T-cell (primary cell): ENCODE results near the gene CRYM. TPM values are rescaled to one million over a fixed set of nuclear protein-coding genes. Genes with fewer than 3 reads are reported as not detected.

Source experiments
- ATAC-seq, 4 experiments: fragments of 200-7000 bp in 3 of 4; fragments of 150-1000 bp in 1 of 4; cut with Tn5 transposase; replicated peaks in 1 of 4; 1 replicate in 3 of 4; 2 replicates in 1 of 4; pipeline ENCODE4 v1.10.0; 2021; ENCODE audit warnings: moderate library complexity in 3 of 4, mild to moderate bottlenecking in 2 of 4, moderate number of reproducible peaks in 1 of 4
- CTCF ChIA-PET, 2 donors: fragments of 300-600 bp; sonication (Branson Sonifier 250); formaldehyde crosslinking; loops; one replicate each; lab custom pipeline; 2022; ENCODE audit warnings: antibody characterized with exemption in 2 of 2; lab: Charles Lee
- POLR2A ChIA-PET, 2 donors: fragments of 300-600 bp; sonication (Branson Sonifier 250); formaldehyde crosslinking; loops; one replicate each; lab custom pipeline; 2022; ENCODE audit warnings: antibody characterized with exemption in 2 of 2; lab: Charles Lee
- DNase-seq, 35 experiments: peaks; one replicate each; pipeline versions ENCODE4 v3.0.0 to v3.0.0-alpha.2; 2013 to 2023
- H3K27ac ChIP-seq: one replicate; pipeline ENCODE4 v1.5.1; 2013; ENCODE audit warnings: low read length
- H3K27me3 ChIP-seq, 2 experiments: replicated peaks in 1 of 2; 1 replicate in 1 of 2; 2 replicates in 1 of 2; pipeline versions ENCODE4 v1.6.1 to v1.7.0; 2013; ENCODE audit warnings: low read length in 1 of 2, mixed read lengths in 1 of 2; ENCODE audit not compliant: control insufficient read depth in 2 of 2, insufficient read depth in 2 of 2; ENCODE audit errors: extremely low read depth in 1 of 2
- H3K36me3 ChIP-seq, 2 donors: 1 replicate in 1 of 2; 2 replicates in 1 of 2; pipeline versions ENCODE4 v1.6.1 to v1.7.0; 2013; ENCODE audit warnings: low read length in 1 of 2; ENCODE audit not compliant: control insufficient read depth in 2 of 2, insufficient read depth in 1 of 2; ENCODE audit errors: extremely low read depth in 1 of 2
- H3K4me1 ChIP-seq, 2 experiments: 1 replicate in 1 of 2; 2 replicates in 1 of 2; pipeline versions ENCODE4 v1.6.1 to v1.7.0; 2013; ENCODE audit warnings: low read length in 2 of 2, mixed read lengths in 1 of 2; ENCODE audit not compliant: insufficient read depth in 2 of 2, control insufficient read depth in 1 of 2; ENCODE audit errors: extremely low read depth in 1 of 2
- H3K4me3 ChIP-seq, 2 donors: 1 replicate in 1 of 2; 2 replicates in 1 of 2; pipeline versions ENCODE4 v1.5.1 to v1.7.0; 2013; ENCODE audit warnings: mild to moderate bottlenecking in 2 of 2, low read length in 1 of 2, moderate library complexity in 1 of 2; ENCODE audit not compliant: control insufficient read depth in 1 of 2; ENCODE audit errors: extremely low read depth in 1 of 2
- H3K9me3 ChIP-seq: 2 replicates; pipeline ENCODE4 v1.7.0; 2013
- H3K27ac Mint-ChIP-seq, 2 donors: one replicate each; pipeline ENCODE4 v1.8.0; 2020 to 2021; ENCODE audit warnings: mild to moderate bottlenecking in 2 of 2, mixed read lengths in 2 of 2
- H3K27me3 Mint-ChIP-seq, 2 donors: one replicate each; pipeline ENCODE4 v1.8.0; 2021 to 2022; ENCODE audit warnings: mixed read lengths in 2 of 2
- H3K36me3 Mint-ChIP-seq: one replicate; pipeline ENCODE4 v1.8.0; 2021; ENCODE audit warnings: mixed read lengths
- H3K4me1 Mint-ChIP-seq, 3 donors: one replicate each; pipeline ENCODE4 v1.8.0; 2020 to 2022; ENCODE audit warnings: mixed read lengths in 3 of 3, mild to moderate bottlenecking in 1 of 3
- H3K4me3 Mint-ChIP-seq, 3 donors: one replicate each; pipeline ENCODE4 v1.8.0; 2020 to 2022; ENCODE audit warnings: mild to moderate bottlenecking in 3 of 3, mixed read lengths in 3 of 3, moderate library complexity in 3 of 3
- H3K9me3 Mint-ChIP-seq, 3 donors: one replicate each; pipeline ENCODE4 v1.8.0; 2020 to 2022; ENCODE audit warnings: mixed read lengths in 3 of 3
- WGBS: methylation state at CpG from one replicate; pipeline ENCODE4 v1.1.5; 2013; ENCODE audit warnings: missing lambda C conversion rate; ENCODE audit not compliant: insufficient coverage; 5-methylcytosine and 5-hydroxymethylcytosine counted together
- total RNA-seq, 35 experiments: library from RNA in 6 of 35; stranded (reverse) in 6 of 35; fragments of 120-200 nt in 1 of 35; gene quantifications; one replicate each; pipeline versions ENCODE4 v1.2.1 to v1.2.4 and lab custom pipeline; 2013 to 2026

Gene CRYM
- total RNA-seq, 5 donors from 2014 or later (not counting 1 experiment from before 2014, with no cell fraction given): 0.19 to 0.23 TPM; not detected in 3

- Histone ChIP-seq H3K4me1 (no peaks in the 10 kb centered on the region), H3K27me3 (peaks cover 8 to 29% of the 10 kb centered on the region in 2 experiments), H3K4me3 (no peak overlapping the region), H3K36me3 (no peaks in the 10 kb centered on the region), H3K27ac (no peak overlapping the region), H3K9me3 (no peaks in the 10 kb centered on the region)
- ATAC-seq (no peak), DNase-seq (peak in 1 of 35 experiments; percentile 5)
- Mint-ChIP-seq H3K27me3 (peaks cover 51 to 56% of the 10 kb centered on the region in 2 donors), H3K4me3 (peak overlapping the region in 2 of 3 donors; percentile 1 to 14), H3K36me3 (no peaks in the 10 kb centered on the region), H3K9me3 (peaks cover 0 to under 1% (median 0%) of the 10 kb centered on the region in 3 donors), H3K27ac (no peak overlapping the region), H3K4me1 (peaks cover under 1 to 7% (median 2%) of the 10 kb centered on the region in 3 donors)
- WGBS: 5% methylated on average over 26 of the region's 67 CpGs
- CTCF ChIA-PET: no interaction called here
- POLR2A ChIA-PET: no interaction called here
Measured at GRCh38 chr16:21283521-21284289, 5.6 kb upstream of the CRYM start.

DNA sequence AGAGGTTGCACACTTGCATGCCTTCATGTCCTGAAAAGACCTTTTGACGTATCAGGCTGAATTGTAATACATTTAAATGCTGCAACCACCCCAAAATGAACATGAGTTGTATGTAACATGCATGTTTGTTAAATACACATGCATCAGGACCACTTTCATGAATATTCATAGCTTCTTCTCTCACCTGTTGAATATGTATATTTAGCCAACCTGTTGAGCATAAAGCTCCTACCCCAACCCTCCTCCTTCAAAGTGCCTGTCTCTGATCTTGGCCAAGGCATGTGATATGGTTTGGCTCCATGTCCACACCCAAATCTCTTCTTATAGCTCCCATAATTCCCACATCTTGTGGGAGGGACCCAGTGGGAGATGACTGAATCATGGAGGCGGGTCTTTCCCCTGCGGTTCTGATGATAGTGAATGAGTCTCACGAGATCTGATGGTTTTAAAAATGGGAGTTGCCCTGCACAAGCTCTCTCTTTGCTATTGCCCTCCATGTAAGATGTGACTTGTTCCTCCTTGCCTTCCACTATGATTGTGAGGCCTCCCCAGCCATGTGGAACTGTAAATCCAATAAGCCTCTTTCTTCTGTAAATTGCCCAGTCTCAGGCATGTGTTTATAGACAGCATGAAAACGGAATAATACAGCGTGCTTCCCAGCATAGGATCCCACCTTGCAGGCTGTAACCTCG, 3.8 kb upstream of the CRYM start:
- Histone ChIP-seq H3K27ac (no peak overlapping the region), H3K4me1 (peaks cover 0 to 8% of the 10 kb centered on the region in 2 experiments), H3K4me3 (no peak overlapping the region), H3K36me3 (no peaks in the 10 kb centered on the region), H3K27me3 (peaks cover 8 to 40% of the 10 kb centered on the region in 2 experiments), H3K9me3 (no peaks in the 10 kb centered on the region)
- H3K9me3 Mint-ChIP-seq: no peaks in the 10 kb centered on the region
- WGBS: no CpG with 5 or more reads among the region's 7 CpGs
- ATAC-seq: no peak
- H3K36me3 Mint-ChIP-seq: no peaks in the 10 kb centered on the region
- POLR2A ChIA-PET: no interaction called here
- peaks cover 8 to 15% (median 9%) of the 10 kb centered on the region in 3 donors for H3K4me1 Mint-ChIP-seq
- no peak for DNase-seq
- no peak overlapping the region for H3K27ac Mint-ChIP-seq
- peaks cover 56 to 61% of the 10 kb centered on the region in 2 donors for H3K27me3 Mint-ChIP-seq
- no peak overlapping the region for H3K4me3 Mint-ChIP-seq
- CTCF ChIA-PET: no interaction called here

GRCh38 chr16:21279501-21279900, 1.4 kb upstream of the CRYM start:
- H3K27ac ChIP-seq: no peak overlapping the region
- H3K36me3 ChIP-seq: no peaks in the 10 kb centered on the region
- POLR2A ChIA-PET: no interaction called here
- H3K36me3 Mint-ChIP-seq: no peaks in the 10 kb centered on the region
- no peak overlapping the region for H3K4me3 Mint-ChIP-seq
- H3K4me1 ChIP-seq: peaks cover 0 to 8% of the 10 kb centered on the region in 2 experiments
- no peak overlapping the region for H3K4me3 ChIP-seq
- ATAC-seq (no peak), DNase-seq (no peak)
- CTCF ChIA-PET: no interaction called here
- peaks cover 65 to 71% of the 10 kb centered on the region in 2 donors for H3K27me3 Mint-ChIP-seq
- WGBS: 61% methylated on average over 2 of the region's 2 CpGs
- H3K27me3 ChIP-seq: peaks cover 3 to 37% of the 10 kb centered on the region in 2 experiments
- no peaks in the 10 kb centered on the region for H3K9me3 Mint-ChIP-seq
- no peak overlapping the region for H3K27ac Mint-ChIP-seq
- H3K9me3 ChIP-seq: no peaks in the 10 kb centered on the region
- peaks cover 8 to 14% (median 9%) of the 10 kb centered on the region in 3 donors for H3K4me1 Mint-ChIP-seq

DNA sequence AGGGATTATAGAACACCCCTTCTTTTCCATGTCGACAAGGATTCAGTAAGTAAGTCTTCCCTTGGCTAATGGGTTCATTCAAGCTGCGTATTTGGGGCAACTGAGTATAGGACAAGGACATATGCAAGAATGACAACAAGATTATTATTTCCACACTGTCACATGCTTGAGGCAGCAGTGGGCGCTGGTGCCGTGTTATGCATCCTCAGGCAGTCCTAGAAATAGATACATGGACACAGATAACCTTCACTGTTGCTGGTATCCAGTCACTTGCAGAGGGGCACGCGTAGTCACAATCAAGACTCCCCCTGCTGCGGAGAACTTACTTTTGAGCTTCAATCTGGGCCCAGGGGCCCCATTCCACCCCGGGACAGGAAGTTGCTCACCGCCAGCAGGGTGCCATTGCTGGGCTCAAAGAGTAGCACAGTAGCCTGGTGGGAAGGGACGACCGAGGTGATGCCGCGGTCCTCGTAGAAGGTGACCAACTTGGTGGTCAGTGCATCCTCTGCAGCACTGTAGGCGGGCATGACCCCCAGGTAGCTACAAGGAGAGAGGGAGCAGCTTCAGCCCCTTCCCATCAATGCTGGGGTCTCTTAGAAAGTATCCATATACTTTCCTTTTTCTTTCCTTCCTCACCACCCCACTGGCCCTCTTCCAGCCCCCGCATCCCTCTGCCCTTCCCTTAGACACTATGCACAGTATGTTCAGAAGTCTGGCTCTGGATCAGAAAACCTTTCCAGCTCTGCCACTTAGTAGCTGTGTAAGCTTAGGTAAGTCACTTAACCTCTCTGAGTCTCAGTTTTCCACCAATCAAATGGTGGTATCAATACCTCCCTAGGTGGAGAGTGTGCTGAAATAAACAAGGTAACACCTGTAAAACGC, 804 bp downstream of the CRYM start:
- DNase-seq (no peak), ATAC-seq (no peak)
- H3K36me3 ChIP-seq: no peaks in the 10 kb centered on the region
- H3K9me3 Mint-ChIP-seq: no peaks in the 10 kb centered on the region
- peaks cover 0 to 8% of the 10 kb centered on the region in 2 experiments for H3K4me1 ChIP-seq
- CTCF ChIA-PET: interaction anchor here in 1 of 2 donors (0.6 kb wide), 1 partner anchor 518 kb away, joined by 4 read pairs; no protein-coding TSS in a partner anchor
- H3K4me3 ChIP-seq: no peak overlapping the region
- H3K4me3 Mint-ChIP-seq: no peak overlapping the region
- H3K27ac Mint-ChIP-seq: no peak overlapping the region
- no peak overlapping the region for H3K27ac ChIP-seq
- H3K27me3 ChIP-seq: peaks cover 0 to 27% of the 10 kb centered on the region in 2 experiments
- POLR2A ChIA-PET: interaction anchor here in 1 of 2 donors (0.5 kb wide), 1 partner anchor 342 kb away, joined by 3 read pairs; no protein-coding TSS in a partner anchor
- peaks cover 7 to 8% (median 7%) of the 10 kb centered on the region in 3 donors for H3K4me1 Mint-ChIP-seq
- H3K9me3 ChIP-seq: no peaks in the 10 kb centered on the region
- 60% methylated on average over 10 of the region's 17 CpGs for WGBS
- peaks cover 64 to 73% of the 10 kb centered on the region in 2 donors for H3K27me3 Mint-ChIP-seq
- H3K36me3 Mint-ChIP-seq: no peaks in the 10 kb centered on the region

DNA sequence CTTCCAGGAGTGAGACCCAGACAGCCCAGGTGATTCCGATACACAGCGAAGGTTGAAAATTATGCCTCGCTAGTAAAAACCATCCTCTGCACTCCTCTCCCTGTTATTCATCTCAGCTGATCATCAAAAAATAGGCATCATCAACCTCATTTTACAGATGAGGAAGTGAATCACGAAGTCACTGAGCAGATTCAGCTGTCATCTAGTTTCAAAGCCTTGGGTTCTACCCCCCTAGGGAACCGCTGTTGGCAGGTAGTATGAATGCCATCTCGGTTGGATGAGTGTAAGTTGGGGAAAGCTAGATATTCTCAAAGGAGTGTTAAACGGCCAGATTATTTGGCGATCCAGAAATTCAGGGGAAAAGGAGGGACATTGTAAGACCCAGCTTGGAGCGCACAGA, 2.0 kb downstream of the CRYM start:
- DNase-seq (no peak), ATAC-seq (no peak)
- Mint-ChIP-seq H3K4me1 (peaks cover 7 to 8% (median 7%) of the 10 kb centered on the region in 3 donors), H3K9me3 (no peaks in the 10 kb centered on the region), H3K27ac (no peak overlapping the region), H3K27me3 (peaks cover 56 to 69% of the 10 kb centered on the region in 2 donors), H3K36me3 (no peaks in the 10 kb centered on the region), H3K4me3 (no peak overlapping the region)
- ChIA-PET CTCF (no interaction called here), POLR2A (no interaction called here)
- peaks cover 0 to 24% of the 10 kb centered on the region in 2 experiments for H3K27me3 ChIP-seq
- H3K4me1 ChIP-seq: peaks cover 0 to 8% of the 10 kb centered on the region in 2 experiments
- H3K9me3 ChIP-seq: no peaks in the 10 kb centered on the region
- no peaks in the 10 kb centered on the region for H3K36me3 ChIP-seq
- no peak overlapping the region for H3K27ac ChIP-seq
- no peak overlapping the region for H3K4me3 ChIP-seq
- WGBS: 86% methylated on average over 6 of the region's 9 CpGs
